ENCODE data around the gene RBX1. TPM values are rescaled to one million over a fixed set of nuclear protein-coding genes. Genes with fewer than 3 reads are reported as not detected.

RBX1 gene
- 31.7 and 36.7 TPM in 2 replicates for total RNA-seq (2014; rRNA removed; shearing (Covaris generic))
- polyA plus RNA-seq (2016; fragmentation: Nextera tagmentation; extraction: Ambion mirVana): 340 and 341 TPM in 2 replicates
- long read RNA-seq, transcript RBX1-201 (5 exons, 1,188 nt): major isoform, 171 of 184 reads
- long read RNA-seq, partial matches to known transcripts: 1 of 184 reads
- long read RNA-seq, other reads (novel, unspliced or antisense): 12 of 184 reads

DNA sequence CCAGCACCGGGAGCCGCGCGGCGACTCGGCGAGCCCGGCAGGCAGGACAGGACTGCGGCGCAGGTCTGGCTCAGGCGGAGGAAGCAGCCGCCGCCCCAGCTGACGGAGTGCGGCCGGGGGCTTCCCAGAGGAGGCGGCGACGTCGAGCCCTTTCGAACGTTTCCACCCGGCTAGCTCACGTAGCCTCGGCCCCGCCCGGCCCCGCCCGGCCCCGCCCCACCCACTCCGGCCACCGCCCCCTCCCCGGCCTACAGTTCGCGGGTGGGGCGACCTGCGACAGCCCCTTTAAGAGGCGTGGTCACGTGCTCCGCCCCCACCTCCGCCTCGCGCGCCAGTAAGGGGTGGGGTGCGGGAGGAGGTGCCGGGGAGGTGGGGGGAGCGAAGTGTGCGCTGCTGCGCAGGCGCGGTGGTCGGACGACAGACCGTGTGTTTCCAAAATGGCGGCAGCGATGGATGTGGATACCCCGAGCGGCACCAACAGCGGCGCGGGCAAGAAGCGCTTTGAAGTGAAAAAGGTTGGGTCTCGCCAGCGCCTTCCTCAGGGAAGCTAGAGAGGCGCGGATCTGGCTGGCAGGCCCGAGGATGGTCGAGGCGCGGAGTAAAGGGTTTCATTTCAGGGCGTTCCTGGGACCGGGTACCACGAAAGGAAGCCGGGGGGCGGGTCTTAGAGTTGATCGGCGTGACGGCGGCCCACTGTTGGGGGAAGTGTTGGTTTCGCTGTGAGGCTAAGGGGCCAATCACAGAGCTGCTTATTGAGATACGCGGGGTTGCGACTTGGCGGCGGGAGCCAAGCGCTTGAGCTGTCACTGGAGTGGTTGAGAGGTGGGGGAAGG lies at the start of gene RBX1:
Gene RBX1 (plus strand): TSS at position 417 of the 833 bp plus-strand sequence. CDS start 21 bp downstream, at position 438.
- H3K4me2 ChIP-seq: peak within 1 kb of the TSS; percentile 94
- peak within 1 kb of the TSS; percentile 96 for H3K4me3 Mint-ChIP-seq
- no peaks in the 10 kb centered on the region for H3K9me2 ChIP-seq (ENCODE audit: insufficient read depth)
- DNase-seq (ENCODE audit: low spot score) (peak; percentile 99), ATAC-seq (peak; percentile 91)
- no peaks in the 10 kb centered on the region for H3K9me3 Mint-ChIP-seq
- peak within 1 kb of the TSS; percentile 99 for H2AFZ ChIP-seq
- TF ChIP-seq POLR2AphosphoS5 (IDR thresholded peaks at IDR 0.05; ENCODE audit: low read depth) (peak; percentile 76), ZNF114 (CRISPR knock-in tag; IDR thresholded peaks at IDR 0.05) (no peak), CREB1 (CRISPR knock-in tag; IDR thresholded peaks at IDR 0.05; ENCODE audit: low read depth) (peak; percentile 61)
- TF ChIP-seq, protein P1, sequence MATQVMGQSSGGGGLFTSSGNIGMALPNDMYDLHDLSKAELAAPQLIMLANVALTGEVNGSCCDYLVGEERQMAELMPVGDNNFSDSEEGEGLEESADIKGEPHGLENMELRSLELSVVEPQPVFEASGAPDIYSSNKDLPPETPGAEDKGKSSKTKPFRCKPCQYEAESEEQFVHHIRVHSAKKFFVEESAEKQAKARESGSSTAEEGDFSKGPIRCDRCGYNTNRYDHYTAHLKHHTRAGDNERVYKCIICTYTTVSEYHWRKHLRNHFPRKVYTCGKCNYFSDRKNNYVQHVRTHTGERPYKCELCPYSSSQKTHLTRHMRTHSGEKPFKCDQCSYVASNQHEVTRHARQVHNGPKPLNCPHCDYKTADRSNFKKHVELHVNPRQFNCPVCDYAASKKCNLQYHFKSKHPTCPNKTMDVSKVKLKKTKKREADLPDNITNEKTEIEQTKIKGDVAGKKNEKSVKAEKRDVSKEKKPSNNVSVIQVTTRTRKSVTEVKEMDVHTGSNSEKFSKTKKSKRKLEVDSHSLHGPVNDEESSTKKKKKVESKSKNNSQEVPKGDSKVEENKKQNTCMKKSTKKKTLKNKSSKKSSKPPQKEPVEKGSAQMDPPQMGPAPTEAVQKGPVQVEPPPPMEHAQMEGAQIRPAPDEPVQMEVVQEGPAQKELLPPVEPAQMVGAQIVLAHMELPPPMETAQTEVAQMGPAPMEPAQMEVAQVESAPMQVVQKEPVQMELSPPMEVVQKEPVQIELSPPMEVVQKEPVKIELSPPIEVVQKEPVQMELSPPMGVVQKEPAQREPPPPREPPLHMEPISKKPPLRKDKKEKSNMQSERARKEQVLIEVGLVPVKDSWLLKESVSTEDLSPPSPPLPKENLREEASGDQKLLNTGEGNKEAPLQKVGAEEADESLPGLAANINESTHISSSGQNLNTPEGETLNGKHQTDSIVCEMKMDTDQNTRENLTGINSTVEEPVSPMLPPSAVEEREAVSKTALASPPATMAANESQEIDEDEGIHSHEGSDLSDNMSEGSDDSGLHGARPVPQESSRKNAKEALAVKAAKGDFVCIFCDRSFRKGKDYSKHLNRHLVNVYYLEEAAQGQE (IDR thresholded peaks at IDR 0.05; ENCODE audit: unreplicated experiment): no peak
- peaks cover 12% of the 10 kb centered on the region for H3K27me3 Mint-ChIP-seq (ENCODE audit: insufficient read depth, low read depth, poor library complexity)
- 0 out of 2 replicates have a peak, but pooled peaks cover 6% of the 10 kb centered on the region for H3K4me1 ChIP-seq (ENCODE audit: insufficient read depth)
- peak within 1 kb of the TSS; percentile 98 for H3K27ac Mint-ChIP-seq
- H3K4me3 ChIP-seq: peak within 1 kb of the TSS; percentile 92
- H3K27me3 ChIP-seq (ENCODE audit: insufficient read depth): no peaks in the 10 kb centered on the region
- H3K4me1 Mint-ChIP-seq: peaks cover 9% of the 10 kb centered on the region; the same call in 2 of the 3 replicates
- peaks cover 30% of the 10 kb centered on the region for H3K36me3 Mint-ChIP-seq (ENCODE audit: low read depth)
- peaks cover 6% of the 10 kb centered on the region for H3F3A ChIP-seq (replicated peaks; ENCODE audit: low read depth)
- peaks cover 14% of the 10 kb centered on the region for H4K20me1 ChIP-seq (replicated peaks; ENCODE audit: insufficient read depth)
- peak within 1 kb of the TSS; percentile 97 for H3K27ac ChIP-seq (ENCODE audit: low read depth)
- peaks cover 24% of the 10 kb centered on the region; the same call in 1 of the 2 replicates for H3K36me3 ChIP-seq (ENCODE audit: insufficient read depth)
- peaks cover 45% of the 10 kb centered on the region for H3K79me2 ChIP-seq (replicated peaks; ENCODE audit: insufficient read depth)

DNA sequence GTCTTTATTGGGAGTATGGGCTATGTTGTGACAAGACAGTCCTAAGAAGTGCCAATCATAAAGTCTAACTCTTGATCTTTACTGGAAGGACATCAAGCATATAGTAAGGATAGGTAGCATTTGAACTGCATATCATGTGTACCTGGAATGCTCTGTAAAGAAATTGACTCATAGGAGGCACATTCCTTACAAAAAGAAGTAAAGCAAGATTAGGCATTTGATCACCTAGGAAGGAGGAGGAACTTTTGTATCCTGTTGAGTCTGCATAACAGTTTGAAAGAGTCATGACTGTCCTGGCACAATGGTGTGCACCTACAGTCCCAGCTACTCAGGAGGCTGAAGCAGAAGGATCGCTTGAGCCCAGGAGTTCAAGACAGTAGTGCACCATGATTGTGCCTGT lies 47.1 kb upstream of the RBX1 start:
- Mint-ChIP-seq H3K36me3 (ENCODE audit: low read depth) (peaks cover 11% of the 10 kb centered on the region), H3K27me3 (ENCODE audit: insufficient read depth, low read depth, poor library complexity) (no peaks in the 10 kb centered on the region), H3K27ac (no peak overlapping the region), H3K4me1 (peaks cover 4% of the 10 kb centered on the region; the same call in 2 of the 3 replicates), H3K9me3 (no peaks in the 10 kb centered on the region), H3K4me3 (no peak overlapping the region)
- no peak overlapping the region for H3K4me2 ChIP-seq
- no peak for ATAC-seq
- no peaks in the 10 kb centered on the region for H3K27me3 ChIP-seq (ENCODE audit: insufficient read depth)
- no peaks in the 10 kb centered on the region for H3K9me2 ChIP-seq (ENCODE audit: insufficient read depth)
- H3F3A ChIP-seq (replicated peaks; ENCODE audit: low read depth): no peaks in the 10 kb centered on the region
- no peak for TF ChIP-seq NANOG (IDR thresholded peaks at IDR 0.05; ENCODE audit: borderline replicate concordance)
- no peak overlapping the region for H3K4me3 ChIP-seq
- no peak overlapping the region for H3K27ac ChIP-seq (ENCODE audit: low read depth)
- no peak for DNase-seq (ENCODE audit: low spot score)
- no peaks in the 10 kb centered on the region for H3K79me2 ChIP-seq (replicated peaks; ENCODE audit: insufficient read depth)
- 0 out of 2 replicates have a peak, but pooled peaks cover 4% of the 10 kb centered on the region for H3K36me3 ChIP-seq (ENCODE audit: insufficient read depth)
- H3K4me1 ChIP-seq (ENCODE audit: insufficient read depth): 0 out of 2 replicates have a peak, but pooled peaks cover 5% of the 10 kb centered on the region
- H4K20me1 ChIP-seq (replicated peaks; ENCODE audit: insufficient read depth): 0 out of 2 replicates have a peak, but pooled peaks cover 4% of the 10 kb centered on the region
- no peak overlapping the region for H2AFZ ChIP-seq
